Stimulated activated naive CD4-positive, alpha-beta T cell (primary cell): Measurements from ENCODE around the gene TBR1.

Experiments used
- DNase-seq, 6 experiments: peaks; one replicate each; lab custom pipeline; 2025; lab: John Stamatoyannopoulos, UW

Gene TBR1

GRCh38 chr2:161427664-161428587 lies 11.8 kb downstream of the TBR1 start:
- no peak for DNase-seq

GRCh38 chr2:161430386-161430785 lies 14.3 kb downstream of the TBR1 start:
- DNase-seq, result no peak

DNA sequence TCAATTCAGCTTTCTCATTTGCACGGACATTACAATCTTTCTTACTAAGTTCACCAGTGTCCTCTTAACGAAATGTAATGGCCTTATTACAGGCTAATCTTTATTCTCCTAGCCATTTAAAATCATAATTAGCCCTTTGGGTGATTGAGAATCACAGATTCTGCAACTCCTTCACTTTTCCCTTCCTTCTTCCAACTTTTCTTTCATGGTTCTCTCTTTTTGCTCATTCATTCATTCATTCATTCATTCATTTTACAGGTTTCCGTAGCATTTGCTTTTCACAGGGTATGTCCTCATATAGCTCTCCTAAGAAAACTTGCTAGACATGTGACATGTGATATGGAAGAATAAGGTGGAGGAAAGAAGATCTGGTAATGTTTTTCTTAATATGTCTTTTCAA lies 16.0 kb downstream of the TBR1 start:
- no peak for DNase-seq

DNA sequence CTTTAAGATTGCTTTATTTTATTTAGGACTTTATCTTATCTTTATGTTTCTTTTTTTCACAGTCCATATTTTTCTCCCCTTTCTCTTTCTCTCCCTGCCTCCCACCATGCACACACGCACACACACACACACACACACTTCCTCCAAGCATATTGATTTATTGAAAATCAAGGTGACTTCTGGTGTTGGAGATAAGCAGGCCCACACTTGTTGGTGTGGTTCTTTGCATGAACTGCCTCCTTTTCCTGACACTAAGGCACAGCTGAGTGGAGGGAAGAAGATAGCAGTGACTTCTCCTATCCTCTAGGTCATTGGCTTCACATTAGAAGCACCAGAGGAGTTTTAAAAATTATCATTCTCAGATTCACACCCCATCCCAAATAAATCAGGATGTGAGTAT lies 18.0 kb downstream of the TBR1 start:
- DNase-seq, result no peak

DNA sequence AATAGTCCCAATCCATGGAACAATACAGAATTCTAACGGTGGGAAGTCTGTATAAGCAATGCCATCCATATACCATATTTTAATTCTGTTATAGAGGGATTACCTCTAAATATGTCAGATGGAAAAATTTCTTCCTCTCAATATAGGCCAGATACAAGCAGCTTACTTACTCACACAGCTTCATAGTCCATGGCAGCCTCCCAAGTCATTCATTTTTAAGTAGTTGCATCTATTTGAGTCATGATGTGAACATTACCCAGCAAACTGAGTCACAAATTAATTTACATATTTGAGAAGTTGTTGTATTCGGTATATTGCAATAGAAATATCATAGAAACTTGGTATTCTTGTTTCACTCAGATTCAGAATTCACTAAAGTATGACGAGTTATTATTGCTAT lies 20.3 kb downstream of the TBR1 start:
- no peak for DNase-seq

- no peak for DNase-seq
Measured at GRCh38 chr2:161438598-161438997, 22.5 kb downstream of the TBR1 start.

GRCh38 chr2:161445097-161445496 lies 29.0 kb downstream of the TBR1 start:
- no peak for DNase-seq

GRCh38 chr2:161448431-161448830 lies 32.3 kb downstream of the TBR1 start:
- no peak for DNase-seq

DNA sequence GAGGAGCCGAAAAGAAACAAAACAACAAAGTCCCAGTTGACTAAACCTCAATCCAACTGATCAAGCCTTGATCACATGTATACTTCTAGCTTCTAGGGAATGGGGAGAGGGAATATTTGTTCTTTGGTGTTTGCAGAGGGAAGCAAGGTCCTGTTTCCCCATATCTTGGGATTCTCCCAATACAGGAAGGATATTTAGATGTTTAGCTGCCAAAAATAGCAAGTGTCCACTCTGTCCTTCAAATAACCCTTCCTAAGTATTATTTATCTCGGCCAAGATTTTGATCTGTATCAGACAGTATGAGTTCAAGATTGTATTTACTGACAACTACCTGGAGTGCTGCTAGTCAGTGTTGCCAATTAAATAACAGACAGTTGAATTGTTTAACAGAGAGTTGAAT lies 55.5 kb downstream of the TBR1 start:
- no peak for DNase-seq

DNA sequence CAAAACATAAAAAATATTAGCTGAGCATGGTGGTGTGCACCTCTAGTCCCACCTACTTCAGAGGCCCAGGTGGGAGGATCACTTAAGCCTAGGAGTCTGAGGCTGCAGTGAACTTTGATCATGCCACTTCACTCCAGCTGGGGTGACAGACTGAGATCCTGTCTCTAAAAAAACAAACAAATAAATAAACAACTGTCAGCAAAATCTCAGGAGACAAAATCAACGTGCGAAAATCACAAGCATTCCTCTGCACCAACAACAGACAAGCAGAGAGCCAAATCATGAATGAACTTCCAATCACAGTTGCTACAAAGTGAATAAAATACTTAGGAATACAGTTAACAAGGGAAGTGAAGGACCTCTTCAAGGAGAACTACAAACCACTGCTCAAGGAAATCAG lies 58.8 kb downstream of the TBR1 start:
- DNase-seq, result no peak
